HepG2 (cell line): ENCODE data around the gene PGM2. TPM values are rescaled to one million over a fixed set of nuclear protein-coding genes. Genes with fewer than 3 reads are reported as not detected.

Experiments used
- AKAP8 ChIP-seq: sonication (generic); formaldehyde crosslinking; IDR thresholded peaks from 2 replicates; pipeline ENCODE4 v1.5.1; 2020; ENCODE audit warnings: mild to moderate bottlenecking, missing genetic modification reagents
- KIAA2018 ChIP-seq: sonication (generic); formaldehyde crosslinking; IDR thresholded peaks from 2 replicates; pipeline ENCODE4 v1.5.0; 2020; ENCODE audit warnings: mild to moderate bottlenecking, missing genetic modification reagents, borderline replicate concordance
- MATR3 ChIP-seq: sonication (generic); formaldehyde crosslinking; IDR thresholded peaks from 2 replicates; pipeline ENCODE4 v1.4.0; 2020; ENCODE audit warnings: missing genetic modification reagents
- MEIS2 ChIP-seq: sonication (generic); formaldehyde crosslinking; IDR thresholded peaks from 2 replicates; pipeline ENCODE4 v1.9.0; 2021; ENCODE audit warnings: mild to moderate bottlenecking, missing genetic modification reagents
- SALL2 ChIP-seq: sonication (generic); formaldehyde crosslinking; IDR thresholded peaks from 2 replicates; pipeline ENCODE4 v1.8.1; 2023; ENCODE audit warnings: mild to moderate bottlenecking, missing genetic modification reagents, inconsistent platforms
- SMC3 ChIP-seq: IDR thresholded peaks from 2 replicates; pipeline ENCODE4 v1.6.1; 2011; ENCODE audit warnings: low read length, improper control_type of control experiment
- SOX5 ChIP-seq: IDR thresholded peaks from 2 replicates; pipeline ENCODE4 v1.6.1; 2016; ENCODE audit warnings: borderline replicate concordance
- SOX6 ChIP-seq, 2 experiments: fragments of 450-650 bp in 1 of 2; sonication (generic) in 1 of 2; formaldehyde crosslinking in 1 of 2; IDR thresholded peaks; 2 replicates each; pipeline versions ENCODE4 v1.4.0 to v1.6.1; 2017 to 2020; ENCODE audit warnings: antibody characterized with exemption in 1 of 2, mild to moderate bottlenecking in 1 of 2, missing genetic modification reagents in 1 of 2
- STAG1 ChIP-seq: sonication (generic); formaldehyde crosslinking; IDR thresholded peaks from 2 replicates; pipeline ENCODE4 v1.4.0; 2020; ENCODE audit warnings: missing genetic modification reagents
- ZNF296 ChIP-seq: sonication (generic); formaldehyde crosslinking; conservative IDR thresholded peaks from 2 replicates; pipeline ENCODE4 v1.5.0; 2020; ENCODE audit warnings: mild to moderate bottlenecking, missing genetic modification reagents
- ZNF446 ChIP-seq: sonication (generic); formaldehyde crosslinking; IDR thresholded peaks from 2 replicates; pipeline ENCODE4 v1.5.0; 2020; ENCODE audit warnings: mild to moderate bottlenecking, missing genetic modification reagents
- ZNF878 ChIP-seq: sonication (generic); formaldehyde crosslinking; IDR thresholded peaks from 2 replicates; pipeline ENCODE4 v1.8.1; 2023; ENCODE audit warnings: mild to moderate bottlenecking, missing genetic modification reagents, moderate library complexity
- polyA plus RNA-seq, 8 experiments: library from polyadenylated mRNA; depleted of rRNA in 3 of 8; stranded (reverse) in 7 of 8; unstranded in 1 of 8; fragments of >200 nt; fragmentation: Illumina TruSeq in 4 of 8; extraction: Trizol in 4 of 8; gene quantifications; 2 replicates each; pipeline versions ENCODE4 v1.2.1 to v1.2.3, GENCODE V29; 2011 to 2016; ENCODE audit warnings: low read depth in 4 of 8, missing spikeins in 1 of 8, mixed read lengths in 1 of 8; ENCODE audit not compliant: insufficient read depth in 1 of 8
- total RNA-seq, 5 experiments: library from RNA; depleted of rRNA; stranded (reverse); fragments of >200 nt; fragmentation: Illumina TruSeq; extraction: Trizol; gene quantifications; 2 replicates each; pipeline ENCODE4 v1.2.3, GENCODE V29; 2016; ENCODE audit warnings: low read depth in 1 of 5
- TF ChIP-seq, protein P1 (sequence below): IDR thresholded peaks from 2 replicates; pipeline ENCODE4 v1.4.0; 2020; ENCODE audit warnings: mild to moderate bottlenecking, missing genetic modification reagents

PGM2 gene
- total and polyA plus RNA-seq, 2 of the 13 experiments (the other 11 are each of a cell fraction or from before 2014, with no cell fraction given), result 14.6 to 36.9 TPM

DNA sequence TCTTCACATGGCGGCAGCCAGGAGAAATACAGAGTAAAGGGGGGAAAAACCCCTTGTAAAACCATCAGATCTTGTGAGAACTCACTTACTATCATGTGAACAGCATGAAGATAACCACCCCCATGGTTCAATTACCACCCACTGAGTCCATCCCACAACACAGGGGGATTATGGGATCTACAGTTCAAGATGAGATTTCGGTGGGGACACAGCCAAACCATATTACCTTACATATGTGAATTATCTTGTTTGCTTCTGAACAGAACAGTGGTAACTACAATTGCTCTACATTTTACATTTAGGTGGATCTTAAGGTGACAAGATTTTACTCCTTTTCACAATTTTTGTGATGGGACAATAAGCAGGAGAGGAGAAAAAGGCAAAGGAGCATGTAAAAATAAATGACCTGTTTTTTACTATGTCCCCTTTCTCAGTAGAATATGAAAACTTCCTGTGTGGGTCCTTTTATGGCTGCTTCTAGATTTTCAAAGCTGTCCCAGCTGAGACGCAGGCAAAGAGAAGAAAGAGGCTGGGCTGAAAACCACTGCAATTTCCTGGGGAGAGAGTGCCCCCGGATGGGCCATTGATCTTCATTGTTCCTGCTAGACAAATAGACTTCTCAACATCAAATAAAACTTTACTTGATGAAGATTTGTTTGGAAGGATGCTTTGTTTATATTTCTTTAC lies 45.9 kb upstream of the PGM2 start (continued):
- TF ChIP-seq KIAA2018 (CRISPR knock-in tag) (no peak), ZNF296 (no peak), ZNF878 (CRISPR knock-in tag) (no peak), ZNF446 (no peak), AKAP8 (no peak), SALL2 (CRISPR knock-in tag) (no peak), SOX6 (IDR thresholded peaks at IDR 0.05) (no peak), SOX6 (CRISPR knock-in tag; IDR thresholded peaks at IDR 0.05) (peak; percentile 14; the same call in 1 of the 2 replicates), SOX5 (CRISPR knock-in tag) (peak; percentile 43; the same call in 1 of the 2 replicates), MATR3 (CRISPR knock-in tag) (no peak), MEIS2 (CRISPR knock-in tag) (no peak), SMC3 (peak; percentile 43; the same call in 1 of the 2 replicates), STAG1 (CRISPR knock-in tag) (peak; percentile 78)
- TF ChIP-seq, protein P1, sequence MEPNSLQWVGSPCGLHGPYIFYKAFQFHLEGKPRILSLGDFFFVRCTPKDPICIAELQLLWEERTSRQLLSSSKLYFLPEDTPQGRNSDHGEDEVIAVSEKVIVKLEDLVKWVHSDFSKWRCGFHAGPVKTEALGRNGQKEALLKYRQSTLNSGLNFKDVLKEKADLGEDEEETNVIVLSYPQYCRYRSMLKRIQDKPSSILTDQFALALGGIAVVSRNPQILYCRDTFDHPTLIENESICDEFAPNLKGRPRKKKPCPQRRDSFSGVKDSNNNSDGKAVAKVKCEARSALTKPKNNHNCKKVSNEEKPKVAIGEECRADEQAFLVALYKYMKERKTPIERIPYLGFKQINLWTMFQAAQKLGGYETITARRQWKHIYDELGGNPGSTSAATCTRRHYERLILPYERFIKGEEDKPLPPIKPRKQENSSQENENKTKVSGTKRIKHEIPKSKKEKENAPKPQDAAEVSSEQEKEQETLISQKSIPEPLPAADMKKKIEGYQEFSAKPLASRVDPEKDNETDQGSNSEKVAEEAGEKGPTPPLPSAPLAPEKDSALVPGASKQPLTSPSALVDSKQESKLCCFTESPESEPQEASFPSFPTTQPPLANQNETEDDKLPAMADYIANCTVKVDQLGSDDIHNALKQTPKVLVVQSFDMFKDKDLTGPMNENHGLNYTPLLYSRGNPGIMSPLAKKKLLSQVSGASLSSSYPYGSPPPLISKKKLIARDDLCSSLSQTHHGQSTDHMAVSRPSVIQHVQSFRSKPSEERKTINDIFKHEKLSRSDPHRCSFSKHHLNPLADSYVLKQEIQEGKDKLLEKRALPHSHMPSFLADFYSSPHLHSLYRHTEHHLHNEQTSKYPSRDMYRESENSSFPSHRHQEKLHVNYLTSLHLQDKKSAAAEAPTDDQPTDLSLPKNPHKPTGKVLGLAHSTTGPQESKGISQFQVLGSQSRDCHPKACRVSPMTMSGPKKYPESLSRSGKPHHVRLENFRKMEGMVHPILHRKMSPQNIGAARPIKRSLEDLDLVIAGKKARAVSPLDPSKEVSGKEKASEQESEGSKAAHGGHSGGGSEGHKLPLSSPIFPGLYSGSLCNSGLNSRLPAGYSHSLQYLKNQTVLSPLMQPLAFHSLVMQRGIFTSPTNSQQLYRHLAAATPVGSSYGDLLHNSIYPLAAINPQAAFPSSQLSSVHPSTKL (CRISPR knock-in tag), result peak; percentile 28; the same call in 1 of the 2 replicates
- TF ChIP-seq, all 625 proteins: peak for 10
